GM18511 (cell line): ENCODE measurements around the gene ARHGEF2.

Source experiments
- ATAC-seq: cut with Tn5 transposase; IDR thresholded peaks from one replicate; pipeline ENCODE4 v1.9.1; 2021; ENCODE audit warnings: mild to moderate bottlenecking, moderate library complexity; ENCODE audit not compliant: unreplicated experiment

Gene ARHGEF2

DNA sequence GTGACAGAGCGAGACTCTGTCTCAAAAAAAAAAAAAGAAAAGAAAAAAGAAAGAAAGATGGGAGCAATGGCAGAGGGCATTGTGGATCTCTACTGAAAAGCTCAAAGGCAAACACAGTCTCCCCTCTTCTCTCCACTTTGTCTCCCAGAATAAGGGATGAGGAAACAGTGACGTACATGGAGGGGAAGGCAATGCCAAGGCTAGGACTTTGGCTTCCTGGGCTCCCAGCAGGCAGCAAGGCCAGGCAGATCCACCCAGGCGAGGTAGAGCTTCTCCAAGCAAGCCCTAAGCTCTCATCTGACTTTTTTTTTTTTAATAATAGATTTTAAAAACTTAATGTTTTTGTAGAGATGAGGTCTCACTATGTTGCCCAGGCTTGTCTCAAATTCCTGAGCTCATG, 4.6 kb downstream of the ARHGEF2 start:
- ATAC-seq = no peak

DNA sequence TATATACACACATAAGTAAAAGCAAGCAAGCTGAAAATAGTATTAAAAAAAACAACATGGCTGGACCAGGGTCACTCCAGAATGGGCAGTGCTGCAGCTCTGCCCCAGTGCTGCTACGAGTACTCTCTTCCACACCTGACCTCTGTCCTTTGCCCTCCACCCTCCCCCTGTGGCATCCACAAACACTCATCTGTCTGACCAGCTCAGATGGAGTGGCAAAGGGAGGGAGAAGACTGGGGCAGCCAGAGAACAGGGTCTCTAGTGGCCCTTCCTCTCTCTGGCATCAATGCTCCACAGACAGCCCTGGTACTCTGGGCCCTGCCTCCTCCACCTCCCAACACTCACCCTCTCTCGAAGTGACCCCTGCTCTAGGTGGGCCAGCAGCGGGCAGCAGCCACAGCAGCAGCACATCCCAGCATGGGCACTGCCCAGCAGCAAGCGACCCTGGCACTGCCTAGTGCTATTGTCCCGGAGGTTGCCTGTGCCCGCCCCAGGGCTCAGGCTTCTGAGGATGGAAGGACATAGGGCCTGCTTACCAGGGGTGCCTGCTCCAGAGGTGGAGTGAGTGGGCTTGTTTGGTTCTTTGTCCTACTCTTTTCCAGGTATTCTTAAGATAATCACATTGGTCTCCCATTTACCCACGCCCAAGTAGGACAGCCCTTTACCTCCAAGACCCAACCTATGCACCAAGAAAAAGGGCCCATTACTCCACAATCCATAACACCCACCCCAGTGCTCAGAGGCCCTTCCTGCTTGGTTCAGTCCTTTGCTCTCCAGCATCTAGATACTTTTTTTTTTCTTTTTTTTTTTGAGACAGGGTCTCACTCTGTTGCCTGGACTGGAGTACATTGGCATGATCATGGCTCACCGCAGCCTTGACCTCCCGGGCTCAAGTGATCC, 6.2 kb downstream of the ARHGEF2 start:
- no peak for ATAC-seq

DNA sequence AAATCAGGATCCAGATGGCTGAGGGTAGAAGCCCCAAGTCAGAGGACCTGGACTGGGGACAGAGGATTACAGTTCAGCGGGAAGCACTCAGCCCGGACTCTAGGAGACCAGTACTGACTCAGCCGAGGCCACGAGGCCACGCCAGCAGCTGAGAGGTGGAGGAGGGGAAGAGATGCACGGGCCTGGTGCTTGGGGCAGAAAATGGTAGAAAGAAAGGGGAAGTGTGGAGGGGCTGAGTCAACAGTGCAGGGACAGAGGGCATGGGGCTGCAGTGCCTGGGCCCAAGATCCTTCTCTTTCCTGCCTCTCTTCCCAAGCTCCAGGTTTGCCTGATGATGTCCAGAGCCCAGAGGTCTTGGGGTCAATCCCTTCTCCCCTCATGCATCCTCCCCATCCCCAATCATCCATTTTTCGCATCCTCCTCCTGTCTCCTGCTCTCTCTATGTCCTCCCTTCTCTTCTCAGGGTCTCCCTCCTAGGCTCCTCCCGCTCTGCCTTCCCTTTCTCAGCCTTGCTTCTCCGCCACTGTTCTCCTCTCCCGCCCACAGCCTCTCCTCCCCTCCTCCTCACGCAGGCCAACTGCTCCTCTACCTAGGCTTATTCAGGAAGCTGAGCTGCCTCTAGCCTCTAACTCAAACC, 7.7 kb downstream of the ARHGEF2 start:
- peak; percentile 80 for ATAC-seq

GRCh38 chr1:155969377-155969791, 9.0 kb downstream of the ARHGEF2 start:
- no peak for ATAC-seq

- no peak for ATAC-seq
Observed at GRCh38 chr1:155968670-155969069, 9.7 kb downstream of the ARHGEF2 start.

DNA sequence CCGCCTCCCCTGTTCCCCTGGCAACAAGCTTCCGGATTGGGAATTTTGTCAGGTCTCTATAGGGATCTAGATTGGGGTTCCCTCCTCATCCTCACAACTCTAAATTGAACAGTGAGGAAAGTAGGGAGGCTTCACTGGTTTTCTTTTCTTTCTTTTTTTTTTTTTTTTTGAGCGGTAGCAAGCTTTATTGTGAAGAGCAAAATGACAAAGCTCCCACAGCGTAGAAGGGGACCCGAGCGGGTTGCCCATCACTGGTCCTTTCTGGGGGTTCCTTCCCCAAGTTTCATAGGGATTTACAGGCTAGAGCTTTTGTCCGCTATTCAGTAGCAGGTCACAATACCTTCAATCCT, 10.3 kb downstream of the ARHGEF2 start:
- ATAC-seq = no peak

DNA sequence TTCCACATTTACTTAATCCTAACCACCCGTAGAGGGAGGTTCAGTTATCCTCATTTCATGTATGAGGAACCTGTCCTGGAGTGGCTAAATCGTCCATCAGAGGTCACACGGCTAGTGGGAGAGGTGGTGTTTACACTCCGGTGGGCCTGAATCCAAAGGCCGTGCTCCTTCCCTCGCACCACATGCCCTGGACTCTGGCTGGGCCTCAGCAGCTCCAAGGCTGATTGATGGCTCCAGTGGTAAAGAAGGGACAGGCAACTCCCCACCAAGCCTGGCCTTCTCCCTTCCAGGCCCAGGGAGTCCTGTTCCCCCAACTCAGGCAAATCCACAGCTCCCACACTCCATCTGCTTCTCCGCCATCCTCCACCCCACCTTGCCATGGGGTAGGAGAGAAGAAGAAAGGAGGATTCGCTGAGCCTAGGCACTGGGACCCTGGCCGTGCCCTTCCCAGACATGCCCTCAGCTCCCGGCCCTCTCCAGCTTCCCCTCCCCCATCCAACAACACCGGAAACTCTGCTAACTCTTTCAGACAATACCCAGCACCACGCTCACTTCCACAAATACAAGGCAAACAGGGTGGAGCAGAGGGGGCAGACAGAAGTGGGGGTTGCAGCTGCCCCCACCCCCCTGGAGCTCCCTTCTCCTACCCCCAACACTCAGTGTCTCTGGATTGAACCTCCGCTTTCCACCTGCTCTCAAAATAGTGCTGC, 10.9 kb downstream of the ARHGEF2 start:
- ATAC-seq = no peak

DNA sequence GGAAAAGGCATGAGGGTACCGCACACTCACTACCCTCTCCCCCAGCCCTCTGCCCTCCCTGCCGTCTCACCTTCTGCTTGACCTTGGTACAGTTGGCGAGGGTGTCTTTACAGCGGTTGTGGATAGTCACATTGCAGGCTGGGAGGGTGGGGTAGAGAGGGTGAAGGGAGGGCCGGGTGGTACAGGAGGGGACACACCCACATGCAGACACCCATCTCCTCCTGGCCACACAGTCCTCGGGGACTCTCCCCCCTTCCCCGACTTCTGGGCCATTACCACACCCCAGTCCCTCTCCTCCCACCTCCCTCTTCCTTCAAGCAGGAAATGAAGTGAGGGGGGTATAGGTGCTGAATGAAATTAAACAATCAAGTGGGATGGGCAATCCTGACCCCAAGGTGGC, 11.6 kb downstream of the ARHGEF2 start:
- ATAC-seq = no peak

- ATAC-seq = no peak
Observed at GRCh38 chr1:155966135-155966534, 12.2 kb downstream of the ARHGEF2 start.

GRCh38 chr1:155964193-155964592, 14.2 kb downstream of the ARHGEF2 start:
- no peak for ATAC-seq

GRCh38 chr1:155962599-155963211, 15.6 kb downstream of the ARHGEF2 start:
- ATAC-seq = no peak

DNA sequence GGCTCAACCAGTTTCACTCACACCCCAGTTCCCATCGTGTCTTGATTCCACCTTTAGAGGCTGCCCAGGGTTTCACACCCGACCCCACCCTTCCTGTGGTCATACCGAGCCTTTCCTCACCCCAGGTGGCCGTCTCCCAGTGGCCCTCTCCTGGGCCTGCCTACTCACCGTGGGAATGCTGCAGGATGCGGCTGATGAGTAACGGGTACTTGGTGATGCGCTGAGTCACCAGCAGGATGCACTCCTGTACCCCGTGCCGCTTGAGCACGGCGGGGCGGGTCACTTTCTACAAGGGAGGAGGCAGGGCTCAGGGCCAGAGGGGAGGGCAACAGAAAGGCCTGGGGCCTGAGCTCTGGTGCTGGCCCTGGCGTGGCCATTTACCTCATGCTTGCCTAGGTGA, 16.4 kb downstream of the ARHGEF2 start:
- no peak for ATAC-seq

DNA sequence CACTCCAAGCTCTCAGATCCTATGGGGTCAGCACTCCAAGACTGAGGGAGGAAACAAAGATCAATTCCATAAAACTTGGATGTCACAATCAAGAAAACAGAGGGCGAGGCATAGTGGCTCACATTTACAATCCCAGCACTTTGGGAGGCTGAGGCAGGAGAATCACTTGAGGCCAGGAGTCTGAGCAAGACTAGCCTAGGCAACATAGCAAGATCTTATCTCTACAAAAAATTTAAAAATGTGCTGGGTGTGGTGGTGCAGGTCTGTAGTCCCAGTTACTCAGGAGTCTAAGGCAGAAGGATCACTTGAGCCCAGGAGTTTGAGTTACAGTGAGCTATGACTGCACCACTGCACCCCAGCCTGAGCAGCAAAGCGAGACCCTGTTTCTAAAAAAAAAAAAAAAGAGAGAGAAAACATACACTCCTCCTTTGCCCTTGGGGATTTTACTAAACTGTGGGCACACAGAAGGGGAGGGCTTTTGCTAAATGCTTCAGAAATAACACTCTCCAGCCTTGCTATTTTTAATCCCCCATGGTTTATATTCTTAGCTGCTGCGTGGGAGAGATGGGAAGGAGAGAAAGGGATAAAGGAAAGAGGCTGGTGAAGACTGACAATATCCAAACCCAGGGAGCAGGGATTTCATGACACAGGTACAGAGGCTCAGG, 18.1 kb downstream of the ARHGEF2 start:
- no peak for ATAC-seq

- ATAC-seq = no peak
Observed at GRCh38 chr1:155957411-155957915, 20.9 kb downstream of the ARHGEF2 start.

GRCh38 chr1:155954645-155955044, 23.7 kb downstream of the ARHGEF2 start:
- ATAC-seq = no peak

DNA sequence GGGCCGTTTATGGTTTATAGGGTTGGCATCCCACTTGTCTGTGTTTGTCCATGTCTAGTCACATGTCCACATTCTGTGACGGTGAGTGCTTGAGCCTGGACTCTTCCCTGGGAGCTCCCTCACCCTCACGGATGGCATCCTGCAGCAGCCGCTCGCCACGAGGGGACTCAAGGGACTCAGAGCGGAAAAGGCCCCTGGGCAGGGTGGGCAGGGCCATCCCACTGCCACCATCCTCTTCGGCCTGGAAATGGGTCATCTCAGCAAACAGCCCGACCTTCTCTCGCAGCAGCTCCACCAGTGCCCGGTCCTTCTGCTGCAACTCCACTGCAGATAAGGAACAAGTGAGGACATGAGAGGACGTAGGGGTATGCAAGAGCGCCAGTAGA, 25.8 kb downstream of the ARHGEF2 start:
- no peak for ATAC-seq

GRCh38 chr1:155951753-155952504, 26.4 kb downstream of the ARHGEF2 start:
- no peak for ATAC-seq

DNA sequence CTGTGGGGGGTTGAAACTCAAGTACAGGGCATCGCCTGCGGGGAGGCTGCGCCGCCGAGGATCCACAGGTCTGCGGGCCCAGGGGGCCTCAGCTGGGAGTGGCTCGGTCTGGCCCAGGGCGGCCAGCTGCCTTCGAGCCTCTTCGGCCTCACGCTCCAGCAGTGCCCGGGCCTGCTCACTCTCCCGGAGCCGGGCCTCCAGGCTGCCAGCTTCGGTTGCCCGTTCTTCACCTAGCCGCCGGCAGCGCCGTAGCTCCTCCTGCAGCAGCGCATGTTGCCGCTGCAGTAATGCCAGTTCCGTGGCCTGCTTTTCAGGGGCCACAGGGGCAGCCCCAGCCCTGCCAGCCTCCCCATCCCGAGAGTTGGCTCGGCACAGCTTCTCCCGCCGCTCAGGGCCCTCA, 27.5 kb downstream of the ARHGEF2 start:
- ATAC-seq = no peak

GRCh38 chr1:155947741-155948140, 30.6 kb downstream of the ARHGEF2 start:
- ATAC-seq = no peak

DNA sequence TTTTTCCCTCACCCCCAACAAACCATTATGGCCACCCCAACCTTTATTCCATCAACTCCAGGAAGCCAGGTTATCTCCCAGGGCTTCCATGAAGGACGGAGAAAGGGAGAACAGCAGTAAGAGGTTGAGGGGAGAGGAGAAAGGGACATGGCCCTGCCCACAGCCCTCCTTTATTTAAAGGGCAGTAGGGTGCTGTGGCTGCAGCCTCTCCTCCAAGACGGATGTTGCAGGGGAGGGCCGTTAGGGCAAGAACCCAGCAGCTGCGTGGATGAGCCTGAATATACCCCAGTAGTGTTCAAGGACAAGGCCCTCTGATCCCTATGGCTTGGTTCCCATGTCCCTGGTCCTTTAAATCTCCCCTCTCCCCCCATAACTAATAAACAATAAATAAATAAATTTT, 31.1 kb downstream of the ARHGEF2 start:
- ATAC-seq = no peak
